ACC112 (cell line): Measurements from ENCODE around the gene GNA15.

Source experiments
- H2AFZ ChIP-seq: fragments of 200-600 bp; sonication (generic); one replicate; pipeline ENCODE4 v1.6.0; 2017; ENCODE audit warnings: antibody characterized with exemption, low read length; ENCODE audit not compliant: unreplicated experiment
- H3K27ac ChIP-seq: fragments of 200-600 bp; sonication (generic); 2 replicates; pipeline ENCODE4 v1.5.1; 2014; ENCODE audit warnings: low read depth, mild to moderate bottlenecking, antibody characterized with exemption, low read length, moderate library complexity
- H3K27me3 ChIP-seq: fragments of 200-600 bp; sonication (generic); 2 replicates; pipeline ENCODE4 v1.6.1; 2014; ENCODE audit warnings: mild to moderate bottlenecking, antibody characterized with exemption, low read length, moderate library complexity, mixed read lengths; ENCODE audit not compliant: insufficient read depth
- H3K36me3 ChIP-seq: fragments of 200-600 bp; sonication (generic); 2 replicates; pipeline ENCODE4 v1.6.1; 2016; ENCODE audit warnings: mild to moderate bottlenecking, antibody characterized with exemption, low read length, moderate library complexity, mixed read lengths; ENCODE audit not compliant: insufficient read depth
- H3K4me1 ChIP-seq: fragments of 200-600 bp; sonication (generic); one replicate; pipeline ENCODE4 v1.6.1; 2016; ENCODE audit warnings: low read length, mixed read lengths; ENCODE audit not compliant: insufficient read depth, unreplicated experiment, control insufficient read depth
- H3K4me3 ChIP-seq: fragments of 200-600 bp; sonication (generic); 2 replicates; pipeline ENCODE4 v1.5.1; 2014; ENCODE audit warnings: mild to moderate bottlenecking, low read depth, low read length
- H3K79me2 ChIP-seq: fragments of 200-600 bp; sonication (generic); one replicate; pipeline ENCODE4 v1.6.0; 2016; ENCODE audit warnings: low read length; ENCODE audit not compliant: control insufficient read depth, unreplicated experiment, insufficient read depth

GNA15 gene

DNA sequence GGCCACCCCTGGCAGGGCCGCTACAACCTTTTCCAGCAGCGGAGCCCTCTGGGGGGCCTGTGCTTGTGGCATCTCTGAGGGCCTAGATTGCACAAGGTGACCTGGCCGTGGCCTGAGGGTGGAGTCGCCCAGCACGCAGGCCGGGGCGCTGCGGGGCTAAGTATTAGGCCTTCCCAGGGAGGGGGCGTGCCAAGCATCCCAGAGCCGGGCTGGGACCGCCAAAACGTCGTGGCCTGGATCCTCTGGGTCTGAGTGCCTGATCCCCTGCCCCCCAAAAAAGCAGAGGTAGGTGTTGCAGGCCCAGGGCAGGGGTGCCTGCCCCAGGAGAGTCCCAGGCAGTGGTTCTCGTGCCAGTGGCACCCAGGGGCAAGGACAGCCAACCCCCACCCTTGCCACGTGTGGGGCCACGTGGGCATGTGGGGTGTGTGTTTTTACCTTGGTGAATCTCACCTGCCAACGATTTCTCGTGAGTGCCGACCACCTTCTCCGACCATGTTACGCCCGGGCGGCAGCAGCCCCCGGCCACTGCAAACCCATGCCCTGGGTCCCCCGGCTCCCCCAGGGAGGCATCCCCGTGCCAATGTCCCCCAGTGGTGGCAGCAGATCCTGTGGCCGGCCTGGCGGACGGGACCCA is 12.6 kb upstream of the GNA15 start:
- Histone ChIP-seq H3K4me3 (no peak overlapping the region), H2AFZ (no peak overlapping the region), H3K36me3 (no peaks in the 10 kb centered on the region), H3K79me2 (no peaks in the 10 kb centered on the region), H3K4me1 (no peaks in the 10 kb centered on the region), H3K27me3 (no peaks in the 10 kb centered on the region), H3K27ac (no peak overlapping the region)

DNA sequence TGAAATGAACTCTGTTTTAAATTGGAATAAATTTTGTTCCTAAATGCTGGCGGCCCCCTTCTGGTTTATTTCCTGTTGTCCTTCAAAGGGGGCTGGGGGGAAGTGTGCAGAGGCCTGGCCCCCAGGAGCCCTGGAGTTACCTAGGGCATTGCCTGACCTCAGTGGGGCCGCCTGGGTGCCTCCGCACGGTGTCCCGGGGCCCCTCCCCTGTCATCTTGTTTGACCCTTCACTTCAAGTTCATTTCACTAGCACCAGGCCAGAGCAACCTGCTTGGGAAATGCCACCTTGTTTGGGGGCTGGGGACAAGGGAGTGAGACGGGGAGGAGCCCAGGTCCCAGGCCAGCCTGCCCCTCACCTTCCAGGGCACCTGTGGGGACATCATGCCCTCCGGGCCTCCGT is 11.9 kb upstream of the GNA15 start:
- Histone ChIP-seq H2AFZ (no peak overlapping the region), H3K27me3 (no peaks in the 10 kb centered on the region), H3K79me2 (no peaks in the 10 kb centered on the region), H3K27ac (no peak overlapping the region), H3K4me3 (no peak overlapping the region), H3K4me1 (no peaks in the 10 kb centered on the region), H3K36me3 (no peaks in the 10 kb centered on the region)

DNA sequence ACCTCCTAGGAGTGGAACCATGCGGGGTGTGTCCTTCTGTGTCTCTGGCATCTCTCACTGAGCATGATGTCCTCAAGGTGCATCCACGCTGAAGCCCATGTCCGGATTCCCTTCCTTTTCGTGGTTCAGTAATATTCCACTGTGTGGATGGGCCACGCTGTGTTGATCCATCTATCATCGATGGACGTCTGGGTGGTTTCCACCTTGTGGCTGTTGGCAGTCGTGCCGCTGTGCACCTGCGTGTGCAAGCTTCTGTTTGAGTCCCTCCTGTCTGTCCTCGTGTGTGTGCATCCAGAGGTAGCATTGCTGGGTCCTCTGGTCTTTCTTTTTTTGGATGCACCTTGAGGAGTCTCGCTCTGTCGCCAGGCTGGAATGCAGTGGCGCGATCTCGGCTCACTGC is 11.2 kb upstream of the GNA15 start:
- no peaks in the 10 kb centered on the region for H3K36me3 ChIP-seq
- H3K27me3 ChIP-seq, result no peaks in the 10 kb centered on the region
- H3K4me3 ChIP-seq, result no peak overlapping the region
- no peaks in the 10 kb centered on the region for H3K4me1 ChIP-seq
- H2AFZ ChIP-seq, result no peak overlapping the region
- no peaks in the 10 kb centered on the region for H3K79me2 ChIP-seq
- no peak overlapping the region for H3K27ac ChIP-seq

- no peaks in the 10 kb centered on the region for H3K27me3 ChIP-seq
These were observed 9.8 kb upstream of the GNA15 start for GRCh38 chr19:3125900-3126524.

GRCh38 chr19:3129112-3129511 is 6.7 kb upstream of the GNA15 start:
- no peak overlapping the region for H3K4me3 ChIP-seq
- H3K27ac ChIP-seq, result no peak overlapping the region
- H3K79me2 ChIP-seq, result no peaks in the 10 kb centered on the region
- no peaks in the 10 kb centered on the region for H3K27me3 ChIP-seq
- no peaks in the 10 kb centered on the region for H3K36me3 ChIP-seq
- H3K4me1 ChIP-seq, result no peaks in the 10 kb centered on the region
- no peak overlapping the region for H2AFZ ChIP-seq

More at GRCh38 chr19:3125900-3126524, 9.8 kb upstream of the GNA15 start:
- H3K27ac ChIP-seq, result no peak overlapping the region
- no peaks in the 10 kb centered on the region for H3K36me3 ChIP-seq
- H3K79me2 ChIP-seq, result no peaks in the 10 kb centered on the region
- no peaks in the 10 kb centered on the region for H3K4me1 ChIP-seq
- H3K4me3 ChIP-seq, result no peak overlapping the region
- no peak overlapping the region for H2AFZ ChIP-seq

DNA sequence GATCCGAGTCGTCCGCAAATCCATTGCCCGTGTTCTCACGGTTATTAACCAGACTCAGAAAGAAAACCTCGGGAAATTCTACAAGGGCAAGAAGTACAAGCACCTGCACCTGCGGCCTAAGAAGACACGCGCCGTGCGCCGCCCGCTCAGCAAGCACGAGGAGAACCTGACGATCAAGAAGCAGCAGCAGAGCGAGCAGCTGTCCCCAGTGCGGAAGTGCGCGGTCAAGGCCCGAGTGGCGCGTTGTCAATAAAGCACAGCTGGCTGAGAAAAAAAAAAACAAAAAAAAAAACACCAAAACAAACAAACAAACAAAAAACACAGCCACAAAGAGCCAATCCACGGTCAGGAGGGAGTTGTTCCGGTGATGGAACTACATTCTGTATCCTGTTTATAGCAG is 4.7 kb upstream of the GNA15 start:
- no peak overlapping the region for H2AFZ ChIP-seq
- H3K27me3 ChIP-seq, result no peaks in the 10 kb centered on the region
- no peaks in the 10 kb centered on the region for H3K4me1 ChIP-seq
- no peaks in the 10 kb centered on the region for H3K79me2 ChIP-seq
- H3K4me3 ChIP-seq, result no peak overlapping the region
- no peaks in the 10 kb centered on the region for H3K36me3 ChIP-seq
- H3K27ac ChIP-seq, result no peak overlapping the region

DNA sequence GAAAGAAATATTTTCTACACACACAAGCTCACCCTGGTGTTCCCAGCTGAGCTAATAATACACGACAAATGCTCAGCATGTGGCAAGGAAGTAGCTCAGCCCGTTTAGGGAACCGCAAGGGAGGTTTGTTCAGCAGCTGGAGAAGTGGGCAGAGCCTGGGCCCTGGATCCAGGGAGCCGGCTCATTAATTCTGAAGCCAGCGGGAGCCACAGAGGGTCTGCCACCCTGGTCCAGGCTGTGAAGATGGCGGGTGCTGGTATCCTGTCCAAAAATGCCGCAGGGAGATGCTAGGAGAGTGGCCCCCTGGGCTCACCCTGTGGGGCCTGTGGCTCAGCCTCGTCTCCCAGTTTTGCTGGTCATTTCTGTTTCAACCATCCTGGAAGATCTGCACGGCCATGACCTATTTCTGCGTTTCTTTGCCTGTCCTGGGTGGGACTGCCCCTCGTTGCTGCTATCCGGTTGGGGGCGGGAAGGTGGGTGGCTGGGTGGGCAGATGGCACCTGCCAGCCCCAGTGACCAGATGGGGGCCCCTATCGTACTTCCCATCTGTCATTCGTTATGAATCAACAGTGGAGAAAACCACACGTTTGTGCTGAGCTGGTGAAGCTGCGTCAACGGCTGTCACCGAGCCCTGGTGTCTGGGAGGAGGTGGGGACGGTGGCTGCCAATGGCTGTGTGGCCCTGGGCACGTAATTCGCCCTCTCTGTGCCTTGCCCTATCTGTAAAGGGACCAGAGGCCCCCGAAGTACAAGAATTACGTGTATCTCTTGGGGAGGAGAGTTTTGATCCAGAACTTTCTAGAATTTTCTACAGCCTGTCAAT is 2.7 kb upstream of the GNA15 start:
- no peak overlapping the region for H3K27ac ChIP-seq
- no peaks in the 10 kb centered on the region for H3K36me3 ChIP-seq
- H2AFZ ChIP-seq, result no peak overlapping the region
- H3K4me3 ChIP-seq, result no peak overlapping the region
- no peaks in the 10 kb centered on the region for H3K4me1 ChIP-seq
- H3K79me2 ChIP-seq, result no peaks in the 10 kb centered on the region
- H3K27me3 ChIP-seq, result no peaks in the 10 kb centered on the region

- no peak overlapping the region for H3K4me3 ChIP-seq
- no peaks in the 10 kb centered on the region for H3K27me3 ChIP-seq
- H3K36me3 ChIP-seq, result no peaks in the 10 kb centered on the region
- no peaks in the 10 kb centered on the region for H3K4me1 ChIP-seq
- H3K79me2 ChIP-seq, result no peaks in the 10 kb centered on the region
- no peak overlapping the region for H3K27ac ChIP-seq
- no peak overlapping the region for H2AFZ ChIP-seq
These were observed 2.1 kb upstream of the GNA15 start for GRCh38 chr19:3133793-3134116.

DNA sequence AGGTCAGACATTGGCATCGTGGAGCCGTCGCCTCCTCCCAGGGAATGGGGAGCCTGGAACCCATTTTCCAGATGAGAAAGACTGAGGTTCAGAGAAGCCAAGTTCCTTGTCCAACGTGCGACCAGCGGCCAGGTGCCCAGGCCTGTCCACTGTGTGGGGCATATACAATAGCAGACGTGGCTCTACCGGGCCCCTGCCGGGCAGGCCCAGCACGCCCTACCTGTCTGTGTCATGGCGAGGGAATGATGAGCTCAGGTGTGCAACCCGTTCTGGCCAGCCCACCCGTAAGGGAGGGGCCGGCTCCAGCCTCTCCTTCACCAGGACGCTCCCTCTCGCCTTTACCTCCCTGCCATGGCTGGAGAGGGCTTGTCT is 837 bp downstream of the GNA15 start:
- no peaks in the 10 kb centered on the region for H3K27me3 ChIP-seq
- no peak overlapping the region for H3K27ac ChIP-seq
- H3K4me1 ChIP-seq, result peaks cover 3% of the 10 kb centered on the region
- H3K36me3 ChIP-seq, result no peaks in the 10 kb centered on the region
- H3K4me3 ChIP-seq, result no peak overlapping the region
- no peak overlapping the region for H2AFZ ChIP-seq
- no peaks in the 10 kb centered on the region for H3K79me2 ChIP-seq

DNA sequence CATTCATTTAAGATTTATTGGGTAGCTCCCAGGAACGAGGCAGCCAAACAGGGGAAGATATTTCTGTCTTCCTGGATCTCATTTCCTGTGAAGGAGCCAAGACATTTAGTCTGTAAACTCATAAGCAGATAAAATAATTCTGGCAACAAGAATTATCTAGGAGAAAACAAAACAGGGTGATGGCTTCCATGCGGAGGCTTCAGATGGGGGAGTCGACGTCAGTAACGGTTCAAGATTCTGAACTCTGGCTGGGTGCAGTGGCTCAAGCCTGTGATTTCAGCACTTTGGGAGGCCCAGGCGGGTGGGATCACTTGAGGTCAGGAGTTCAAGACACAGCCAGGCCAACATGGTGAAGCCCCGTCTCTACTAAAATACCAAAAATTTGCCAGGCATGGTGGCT is 1.3 kb downstream of the GNA15 start:
- no peak overlapping the region for H2AFZ ChIP-seq
- H3K27ac ChIP-seq, result no peak overlapping the region
- no peaks in the 10 kb centered on the region for H3K27me3 ChIP-seq
- H3K36me3 ChIP-seq, result no peaks in the 10 kb centered on the region
- H3K4me1 ChIP-seq, result peaks cover 7% of the 10 kb centered on the region
- H3K4me3 ChIP-seq, result no peak overlapping the region
- H3K79me2 ChIP-seq, result no peaks in the 10 kb centered on the region

DNA sequence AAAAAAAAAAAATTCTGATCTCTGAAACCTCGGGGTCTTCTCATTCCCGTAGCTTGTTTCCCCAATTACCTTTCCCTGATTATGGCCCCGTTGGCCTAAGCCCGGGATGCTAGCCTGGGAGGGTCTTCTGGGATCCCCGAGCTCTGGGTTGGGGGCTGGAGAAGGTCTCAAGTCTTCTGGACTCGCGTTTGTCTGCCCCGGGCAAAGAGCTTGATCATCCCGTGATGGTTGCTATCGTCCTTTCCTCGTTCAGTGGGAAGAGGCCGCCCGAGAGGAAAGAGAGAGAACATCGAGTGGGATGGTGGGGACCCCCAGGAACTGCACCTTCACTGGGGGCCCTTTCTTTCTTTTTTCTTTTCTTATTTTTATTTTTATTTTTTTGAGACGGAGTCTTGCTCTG is 2.4 kb downstream of the GNA15 start:
- H3K4me1 ChIP-seq, result peaks cover 13% of the 10 kb centered on the region
- H3K27ac ChIP-seq, result no peak overlapping the region
- no peaks in the 10 kb centered on the region for H3K27me3 ChIP-seq
- H2AFZ ChIP-seq, result no peak overlapping the region
- no peak overlapping the region for H3K4me3 ChIP-seq
- H3K36me3 ChIP-seq, result no peaks in the 10 kb centered on the region
- H3K79me2 ChIP-seq, result no peaks in the 10 kb centered on the region
